ENCODE measurements around the gene MAP3K19. TPM values are rescaled to one million over a fixed set of nuclear protein-coding genes. Genes with fewer than 3 reads are reported as not detected.

MAP3K19 gene
- total RNA-seq, 1 donor from 2014 or later: not detected

DNA sequence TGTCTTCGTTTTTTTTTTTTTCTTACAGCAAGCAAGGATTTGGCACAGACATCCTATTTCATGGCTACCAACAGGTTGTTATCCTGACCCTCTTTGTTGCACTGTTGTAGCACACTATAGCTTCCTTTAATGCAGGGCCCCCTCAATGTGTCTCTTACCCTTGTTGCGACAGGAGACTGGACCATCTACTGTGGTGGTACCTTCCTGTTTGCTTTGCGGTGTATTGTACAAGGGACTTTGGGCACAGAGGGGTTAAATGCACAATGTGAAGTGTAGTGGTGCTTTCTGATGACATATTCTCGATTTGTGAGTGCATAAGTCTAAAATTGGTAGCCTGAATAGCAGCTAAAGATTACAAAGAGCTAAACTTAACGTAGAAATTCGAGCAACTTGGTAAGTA, 101.2 kb downstream of the MAP3K19 start:
- Histone ChIP-seq H3K36me3 (ENCODE audit: control insufficient read depth, insufficient read depth, low read length) (peaks cover 2% of the 10 kb centered on the region), H3K27me3 (ENCODE audit: control insufficient read depth, insufficient read depth, low read length) (no peaks in the 10 kb centered on the region), H3K4me3 (ENCODE audit: low read depth, low read length) (no peak overlapping the region)
- DNase-seq (ENCODE audit: low read depth): no peak
- TF ChIP-seq, protein P1, sequence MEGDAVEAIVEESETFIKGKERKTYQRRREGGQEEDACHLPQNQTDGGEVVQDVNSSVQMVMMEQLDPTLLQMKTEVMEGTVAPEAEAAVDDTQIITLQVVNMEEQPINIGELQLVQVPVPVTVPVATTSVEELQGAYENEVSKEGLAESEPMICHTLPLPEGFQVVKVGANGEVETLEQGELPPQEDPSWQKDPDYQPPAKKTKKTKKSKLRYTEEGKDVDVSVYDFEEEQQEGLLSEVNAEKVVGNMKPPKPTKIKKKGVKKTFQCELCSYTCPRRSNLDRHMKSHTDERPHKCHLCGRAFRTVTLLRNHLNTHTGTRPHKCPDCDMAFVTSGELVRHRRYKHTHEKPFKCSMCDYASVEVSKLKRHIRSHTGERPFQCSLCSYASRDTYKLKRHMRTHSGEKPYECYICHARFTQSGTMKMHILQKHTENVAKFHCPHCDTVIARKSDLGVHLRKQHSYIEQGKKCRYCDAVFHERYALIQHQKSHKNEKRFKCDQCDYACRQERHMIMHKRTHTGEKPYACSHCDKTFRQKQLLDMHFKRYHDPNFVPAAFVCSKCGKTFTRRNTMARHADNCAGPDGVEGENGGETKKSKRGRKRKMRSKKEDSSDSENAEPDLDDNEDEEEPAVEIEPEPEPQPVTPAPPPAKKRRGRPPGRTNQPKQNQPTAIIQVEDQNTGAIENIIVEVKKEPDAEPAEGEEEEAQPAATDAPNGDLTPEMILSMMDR (IDR thresholded peaks at IDR 0.05; ENCODE audit: insufficient read depth, low read length, severe bottlenecking): no peak
- no peak for FAIRE-seq

DNA sequence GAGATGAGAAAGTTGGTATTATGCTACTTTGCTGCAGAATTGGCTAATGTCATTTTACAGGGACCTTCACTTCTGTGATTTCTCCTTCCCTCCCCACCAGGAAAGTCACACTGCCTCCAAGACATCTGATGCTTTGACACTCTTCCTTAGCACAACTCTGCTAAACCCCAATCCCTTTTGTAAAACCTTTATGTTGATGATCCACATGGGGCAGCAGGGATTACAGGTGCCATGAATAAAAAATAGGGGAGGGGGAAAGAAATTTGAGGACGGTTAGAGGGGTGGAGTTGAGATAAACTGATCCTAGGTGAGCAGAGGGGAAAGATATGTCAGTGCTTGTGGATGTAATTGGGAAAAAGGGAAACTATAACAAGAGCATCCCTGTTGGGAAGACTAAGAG, 102.3 kb downstream of the MAP3K19 start:
- TF ChIP-seq, protein P1 (IDR thresholded peaks at IDR 0.05; ENCODE audit: insufficient read depth, low read length, severe bottlenecking): no peak
- FAIRE-seq (no peak), DNase-seq (ENCODE audit: low read depth) (no peak)

DNA sequence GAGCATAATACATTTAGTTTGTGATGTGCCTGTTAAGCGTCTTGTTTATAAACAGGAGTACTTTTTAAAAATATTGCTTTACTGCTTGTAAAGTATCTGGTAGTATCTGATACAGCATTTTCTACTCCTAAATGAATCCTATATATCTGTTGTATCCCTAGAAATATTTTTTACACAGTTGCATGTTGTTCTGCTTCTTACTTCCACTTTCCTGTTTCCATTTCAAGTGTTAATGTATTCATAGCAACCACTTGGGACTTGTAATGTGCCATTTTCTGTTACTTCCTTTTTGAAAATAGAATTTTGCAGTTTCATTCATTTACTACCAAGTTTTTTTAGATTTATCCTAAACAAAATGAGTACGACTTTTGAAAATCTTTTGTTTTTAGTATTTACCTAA, 103.7 kb downstream of the MAP3K19 start:
- FAIRE-seq: no peak
- no peak for DNase-seq (ENCODE audit: low read depth)
- Histone ChIP-seq H3K4me3 (ENCODE audit: low read depth, low read length) (no peak overlapping the region), H3K27me3 (ENCODE audit: control insufficient read depth, insufficient read depth, low read length) (no peaks in the 10 kb centered on the region), H3K36me3 (ENCODE audit: control insufficient read depth, insufficient read depth, low read length) (peaks cover 7% of the 10 kb centered on the region)
- TF ChIP-seq, protein P1 (IDR thresholded peaks at IDR 0.05; ENCODE audit: insufficient read depth, low read length, severe bottlenecking): no peak

More for the DNA sequence above, 102.3 kb downstream of the MAP3K19 start:
- Histone ChIP-seq H3K36me3 (ENCODE audit: control insufficient read depth, insufficient read depth, low read length) (peaks cover 4% of the 10 kb centered on the region), H3K27me3 (ENCODE audit: control insufficient read depth, insufficient read depth, low read length) (no peaks in the 10 kb centered on the region), H3K4me3 (ENCODE audit: low read depth, low read length) (no peak overlapping the region)

DNA sequence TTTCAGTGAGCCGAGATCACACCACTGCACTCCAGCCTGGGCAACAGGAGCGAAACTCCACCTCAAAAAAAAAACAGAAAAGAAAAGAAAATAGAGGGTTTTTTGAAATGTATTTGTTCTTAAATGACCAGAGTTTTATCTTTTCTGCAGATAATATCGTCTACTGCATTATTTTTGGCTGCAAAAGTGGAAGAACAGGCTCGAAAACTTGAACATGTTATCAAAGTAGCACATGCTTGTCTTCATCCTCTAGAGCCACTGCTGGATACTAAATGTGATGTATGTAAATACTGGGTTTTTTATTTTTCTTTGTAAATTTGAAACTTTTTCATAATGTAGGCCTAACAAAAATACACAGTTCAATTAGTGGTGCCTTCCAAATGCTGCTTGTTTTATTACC, 110.6 kb downstream of the MAP3K19 start:
- TF ChIP-seq, protein P1 (IDR thresholded peaks at IDR 0.05; ENCODE audit: insufficient read depth, low read length, severe bottlenecking): no peak
- Histone ChIP-seq H3K4me3 (ENCODE audit: low read depth, low read length) (no peak overlapping the region), H3K27me3 (ENCODE audit: control insufficient read depth, insufficient read depth, low read length) (no peaks in the 10 kb centered on the region), H3K36me3 (ENCODE audit: control insufficient read depth, insufficient read depth, low read length) (peaks cover 7% of the 10 kb centered on the region)
- DNase-seq (ENCODE audit: low read depth): no peak
- FAIRE-seq: no peak

DNA sequence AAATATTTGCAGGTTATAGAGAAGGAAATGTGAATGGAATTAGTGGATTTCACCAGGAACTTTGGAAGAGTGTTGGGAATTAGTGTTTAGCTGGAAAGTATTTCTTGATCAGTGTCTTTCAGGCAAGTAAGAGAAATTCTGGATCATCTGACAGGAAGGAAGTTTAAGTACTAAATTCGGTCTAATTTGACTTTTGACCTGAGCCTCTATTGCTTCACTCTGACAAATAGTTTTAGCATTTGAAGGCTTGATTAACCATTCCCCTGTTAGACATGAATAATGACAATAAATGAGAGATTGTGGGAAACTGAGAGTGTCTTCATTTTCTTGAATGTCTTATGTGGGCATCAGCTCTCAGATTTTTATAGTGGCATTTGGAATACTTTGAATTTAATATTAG, 112.6 kb downstream of the MAP3K19 start:
- Histone ChIP-seq H3K36me3 (ENCODE audit: control insufficient read depth, insufficient read depth, low read length) (peaks cover 1% of the 10 kb centered on the region), H3K27me3 (ENCODE audit: control insufficient read depth, insufficient read depth, low read length) (no peaks in the 10 kb centered on the region), H3K4me3 (ENCODE audit: low read depth, low read length) (no peak overlapping the region)
- FAIRE-seq: no peak
- DNase-seq (ENCODE audit: low read depth): peak; percentile 25
- TF ChIP-seq, protein P1 (IDR thresholded peaks at IDR 0.05; ENCODE audit: insufficient read depth, low read length, severe bottlenecking): no peak

DNA sequence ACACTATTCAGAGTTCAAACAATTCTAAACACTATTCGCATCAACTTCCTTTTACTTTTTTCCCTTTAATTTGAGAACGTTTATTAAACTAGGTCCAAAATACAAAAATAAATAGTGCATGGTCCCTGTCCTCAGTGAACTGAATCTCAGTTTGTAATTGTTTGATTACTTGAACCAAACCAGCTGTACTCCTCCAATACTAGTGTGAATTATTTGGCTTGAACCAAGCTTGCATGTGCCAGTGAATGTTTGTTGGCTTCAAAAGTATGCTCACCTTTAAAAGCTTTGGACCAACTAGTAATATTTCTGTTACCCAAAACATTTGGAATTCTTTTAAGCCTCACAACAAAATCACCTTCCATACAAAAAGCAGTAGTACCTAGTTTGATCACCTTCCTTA, 113.1 kb downstream of the MAP3K19 start:
- no peaks in the 10 kb centered on the region for H3K36me3 ChIP-seq (ENCODE audit: control insufficient read depth, insufficient read depth, low read length)
- no peak overlapping the region for H3K4me3 ChIP-seq (ENCODE audit: low read depth, low read length)
- TF ChIP-seq, protein P1 (IDR thresholded peaks at IDR 0.05; ENCODE audit: insufficient read depth, low read length, severe bottlenecking): no peak
- DNase-seq (ENCODE audit: low read depth) (no peak), FAIRE-seq (no peak)
- no peaks in the 10 kb centered on the region for H3K27me3 ChIP-seq (ENCODE audit: control insufficient read depth, insufficient read depth, low read length)
